Prostate gland (tissue), 2 donors: ENCODE data around the gene NHSL2.

Experiments used
- POLR2A ChIP-seq: fragments of 450-650 bp; IDR thresholded peaks from one replicate; pipeline ENCODE4 v1.6.1; 2016; ENCODE audit warnings: antibody characterized with exemption, mild to moderate bottlenecking
- POLR2AphosphoS5 ChIP-seq: sonication (generic); formaldehyde crosslinking; IDR thresholded peaks from one replicate; pipeline ENCODE4 v1.6.1; 2017; ENCODE audit warnings: antibody characterized with exemption
- TF ChIP-seq, protein P1 (sequence below), 4 experiments: fragments of 200-600 bp in 2 of 4; fragments of 450-650 bp in 2 of 4; sonication (generic) in 2 of 4; IDR thresholded peaks; 1 replicate in 3 of 4; 2 replicates in 1 of 4; pipeline ENCODE4 v1.5.1; 2016 to 2019; ENCODE audit warnings: antibody characterized with exemption in 4 of 4, mild to moderate bottlenecking in 2 of 4, moderate library complexity in 2 of 4

DNA sequence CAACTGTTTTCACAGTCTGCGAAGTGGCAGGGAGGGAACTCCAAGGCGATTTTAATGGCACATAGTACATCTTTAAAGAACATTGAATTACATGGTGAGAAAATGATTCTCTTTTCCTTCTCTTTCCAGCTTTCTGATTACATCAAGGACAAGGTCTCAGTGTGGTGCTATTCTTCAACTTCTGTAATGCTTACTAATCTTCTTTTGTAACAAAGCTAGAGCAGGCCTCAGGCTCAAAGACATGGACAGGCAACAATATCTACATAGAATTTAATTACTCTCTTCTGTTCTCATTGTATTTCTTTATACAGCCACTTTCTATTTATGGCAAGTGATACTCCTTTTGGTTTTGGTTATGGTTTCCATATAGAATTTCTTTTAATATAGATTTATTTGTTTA, 172.6 kb downstream of the NHSL2 start:
- TF ChIP-seq POLR2A (no peak), POLR2AphosphoS5 (no peak)
- TF ChIP-seq, protein P1, sequence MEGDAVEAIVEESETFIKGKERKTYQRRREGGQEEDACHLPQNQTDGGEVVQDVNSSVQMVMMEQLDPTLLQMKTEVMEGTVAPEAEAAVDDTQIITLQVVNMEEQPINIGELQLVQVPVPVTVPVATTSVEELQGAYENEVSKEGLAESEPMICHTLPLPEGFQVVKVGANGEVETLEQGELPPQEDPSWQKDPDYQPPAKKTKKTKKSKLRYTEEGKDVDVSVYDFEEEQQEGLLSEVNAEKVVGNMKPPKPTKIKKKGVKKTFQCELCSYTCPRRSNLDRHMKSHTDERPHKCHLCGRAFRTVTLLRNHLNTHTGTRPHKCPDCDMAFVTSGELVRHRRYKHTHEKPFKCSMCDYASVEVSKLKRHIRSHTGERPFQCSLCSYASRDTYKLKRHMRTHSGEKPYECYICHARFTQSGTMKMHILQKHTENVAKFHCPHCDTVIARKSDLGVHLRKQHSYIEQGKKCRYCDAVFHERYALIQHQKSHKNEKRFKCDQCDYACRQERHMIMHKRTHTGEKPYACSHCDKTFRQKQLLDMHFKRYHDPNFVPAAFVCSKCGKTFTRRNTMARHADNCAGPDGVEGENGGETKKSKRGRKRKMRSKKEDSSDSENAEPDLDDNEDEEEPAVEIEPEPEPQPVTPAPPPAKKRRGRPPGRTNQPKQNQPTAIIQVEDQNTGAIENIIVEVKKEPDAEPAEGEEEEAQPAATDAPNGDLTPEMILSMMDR (IDR thresholded peaks at IDR 0.05), result no peak
